Liver (tissue), 9 donors: ENCODE results near the gene CSF2. TPM values are rescaled to one million over a fixed set of nuclear protein-coding genes. Genes with fewer than 3 reads are reported as not detected.
"Not testable (repeated sequence)": the region's sequence is repeated elsewhere in the genome, so short reads cannot be mapped to it uniquely, and the experiment has no call there.

Source experiments
- DNase-seq: peaks from one replicate; pipeline ENCODE4 v3.0.0-alpha.2; 2017; ENCODE audit warnings: low spot score
- H3K27ac ChIP-seq, 2 donors: one replicate each; pipeline ENCODE4 v1.7.0; 2013; ENCODE audit warnings: inconsistent platforms in 2 of 2, low read length in 2 of 2, control low read depth in 1 of 2, low read depth in 1 of 2, mild to moderate bottlenecking in 1 of 2
- H3K27me3 ChIP-seq, 4 donors: one replicate each; pipeline versions ENCODE4 v1.6.1 to v1.7.0; 2013; ENCODE audit warnings: low read length in 3 of 4, inconsistent platforms in 1 of 4, mild to moderate bottlenecking in 1 of 4, moderate library complexity in 1 of 4; ENCODE audit not compliant: control insufficient read depth in 4 of 4, insufficient read depth in 4 of 4
- H3K36me3 ChIP-seq, 4 donors: one replicate each; pipeline versions ENCODE4 v1.6.1 to v1.7.0; 2013; ENCODE audit warnings: low read length in 3 of 4, mild to moderate bottlenecking in 3 of 4, low read depth in 1 of 4, moderate library complexity in 1 of 4; ENCODE audit not compliant: control insufficient read depth in 4 of 4, insufficient read depth in 3 of 4
- H3K4me1 ChIP-seq, 4 donors: one replicate each; pipeline versions ENCODE4 v1.6.1 to v1.7.0; 2013; ENCODE audit warnings: low read length in 3 of 4, mild to moderate bottlenecking in 3 of 4, moderate library complexity in 1 of 4; ENCODE audit not compliant: control insufficient read depth in 4 of 4, insufficient read depth in 4 of 4
- H3K4me3 ChIP-seq, 3 donors: one replicate each; pipeline versions ENCODE4 v1.6.1 to v1.7.0; 2013; ENCODE audit warnings: low read length in 3 of 3, control low read depth in 1 of 3, low read depth in 1 of 3, mild to moderate bottlenecking in 1 of 3
- H3K9ac ChIP-seq, 2 donors: one replicate each; pipeline ENCODE4 v1.7.0; 2013; ENCODE audit warnings: low read length in 2 of 2, mild to moderate bottlenecking in 2 of 2, moderate library complexity in 2 of 2, control low read depth in 1 of 2, low read depth in 1 of 2
- H3K9me3 ChIP-seq, 4 donors: one replicate each; pipeline versions ENCODE4 v1.6.1 to v1.7.0; 2013; ENCODE audit warnings: low read length in 3 of 4; ENCODE audit not compliant: control insufficient read depth in 4 of 4
- RAD21 ChIP-seq, 2 donors: IDR thresholded peaks; 2 replicates each; pipeline ENCODE4 v1.6.1; 2016; ENCODE audit warnings: antibody characterized with exemption in 2 of 2, mild to moderate bottlenecking in 2 of 2
- SP1 ChIP-seq: IDR thresholded peaks from 2 replicates; pipeline ENCODE4 v1.6.1; 2018; ENCODE audit warnings: antibody characterized with exemption, mild to moderate bottlenecking
- TAF1 ChIP-seq: conservative IDR thresholded peaks from 2 replicates; pipeline ENCODE4 v1.6.1; 2016; ENCODE audit warnings: antibody characterized with exemption, mild to moderate bottlenecking
- YY1 ChIP-seq: IDR thresholded peaks from 2 replicates; pipeline ENCODE4 v1.6.1; 2016; ENCODE audit warnings: antibody characterized with exemption, mild to moderate bottlenecking
- WGBS: extraction: QIAGEN DNeasy Blood & Tissue Kit; methylation state at CpG from one replicate; pipeline ENCODE4 v1.1.7; 2013; 5-methylcytosine and 5-hydroxymethylcytosine counted together
- polyA plus RNA-seq, 2 donors: library from polyadenylated mRNA; stranded (reverse) in 1 of 2; unstranded in 1 of 2; fragments of 200-250 nt in 1 of 2; fragments of >200 nt in 1 of 2; fragmentation: Nextera tagmentation in 1 of 2; extraction: Ambion mirVana in 1 of 2; gene quantifications; one replicate each; pipeline versions ENCODE4 v1.2.1 to v1.2.3, GENCODE V29; 2013 to 2015
- total RNA-seq, 2 donors: library from RNA; depleted of rRNA; stranded (reverse); fragments of >200 nt; gene quantifications; one replicate each; pipeline ENCODE4 v1.2.3, GENCODE V29; 2014
- TF ChIP-seq, protein P1 (sequence below): IDR thresholded peaks from 2 replicates; pipeline ENCODE4 v1.6.1; 2016; ENCODE audit warnings: antibody characterized with exemption, mild to moderate bottlenecking
- TF ChIP-seq, protein P2 (sequence below): fragments of 150-350 bp; IDR thresholded peaks from 2 replicates; pipeline ENCODE4 v1.5.1; 2017; ENCODE audit warnings: improper control_type of control experiment, low read depth, low read length; ENCODE audit not compliant: missing input control
- TF ChIP-seq, protein P3 (sequence below): IDR thresholded peaks from 2 replicates; pipeline ENCODE4 v1.6.1; 2016; ENCODE audit warnings: antibody characterized with exemption
- donor health status: healthy.
- donor health status: healthy.
- donor health status: healthy.
- donor health status: healthy.
- donor health status: healthy.

Gene CSF2
- total and polyA plus RNA-seq, 4 donors, result not detected

DNA sequence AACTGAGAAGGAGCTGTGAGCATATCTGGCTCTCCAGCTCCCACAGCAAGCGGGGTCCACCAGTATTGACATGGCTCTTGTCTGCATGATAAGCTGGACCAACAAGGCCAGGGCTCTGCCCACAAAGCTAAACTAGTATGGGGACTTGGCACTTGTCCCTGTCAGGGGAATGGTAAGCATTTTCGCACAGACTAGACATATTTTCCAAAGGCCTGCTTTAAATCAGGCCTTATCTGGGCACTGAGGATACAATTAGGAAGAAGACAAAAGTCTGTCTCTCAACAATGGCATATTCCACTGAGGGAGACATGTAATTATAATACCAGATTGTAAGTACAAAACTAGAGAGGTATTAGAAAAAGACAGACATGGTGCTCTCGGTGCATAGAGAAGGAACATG, 32.1 kb downstream of the CSF2 start:
- H3K9ac ChIP-seq, result no peak overlapping the region
- no peak for DNase-seq
- peaks cover 0 to 6% (median 0%) of the 10 kb centered on the region in 4 donors for H3K4me1 ChIP-seq
- no peaks in the 10 kb centered on the region for H3K9me3 ChIP-seq
- H3K27me3 ChIP-seq, result no peaks in the 10 kb centered on the region
- no peaks in the 10 kb centered on the region for H3K36me3 ChIP-seq
- 95% methylated on average over 3 of the region's 3 CpGs for WGBS
- no peak for TF ChIP-seq YY1
- TF ChIP-seq, protein P1, sequence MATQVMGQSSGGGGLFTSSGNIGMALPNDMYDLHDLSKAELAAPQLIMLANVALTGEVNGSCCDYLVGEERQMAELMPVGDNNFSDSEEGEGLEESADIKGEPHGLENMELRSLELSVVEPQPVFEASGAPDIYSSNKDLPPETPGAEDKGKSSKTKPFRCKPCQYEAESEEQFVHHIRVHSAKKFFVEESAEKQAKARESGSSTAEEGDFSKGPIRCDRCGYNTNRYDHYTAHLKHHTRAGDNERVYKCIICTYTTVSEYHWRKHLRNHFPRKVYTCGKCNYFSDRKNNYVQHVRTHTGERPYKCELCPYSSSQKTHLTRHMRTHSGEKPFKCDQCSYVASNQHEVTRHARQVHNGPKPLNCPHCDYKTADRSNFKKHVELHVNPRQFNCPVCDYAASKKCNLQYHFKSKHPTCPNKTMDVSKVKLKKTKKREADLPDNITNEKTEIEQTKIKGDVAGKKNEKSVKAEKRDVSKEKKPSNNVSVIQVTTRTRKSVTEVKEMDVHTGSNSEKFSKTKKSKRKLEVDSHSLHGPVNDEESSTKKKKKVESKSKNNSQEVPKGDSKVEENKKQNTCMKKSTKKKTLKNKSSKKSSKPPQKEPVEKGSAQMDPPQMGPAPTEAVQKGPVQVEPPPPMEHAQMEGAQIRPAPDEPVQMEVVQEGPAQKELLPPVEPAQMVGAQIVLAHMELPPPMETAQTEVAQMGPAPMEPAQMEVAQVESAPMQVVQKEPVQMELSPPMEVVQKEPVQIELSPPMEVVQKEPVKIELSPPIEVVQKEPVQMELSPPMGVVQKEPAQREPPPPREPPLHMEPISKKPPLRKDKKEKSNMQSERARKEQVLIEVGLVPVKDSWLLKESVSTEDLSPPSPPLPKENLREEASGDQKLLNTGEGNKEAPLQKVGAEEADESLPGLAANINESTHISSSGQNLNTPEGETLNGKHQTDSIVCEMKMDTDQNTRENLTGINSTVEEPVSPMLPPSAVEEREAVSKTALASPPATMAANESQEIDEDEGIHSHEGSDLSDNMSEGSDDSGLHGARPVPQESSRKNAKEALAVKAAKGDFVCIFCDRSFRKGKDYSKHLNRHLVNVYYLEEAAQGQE, result no peak
- no peak for TF ChIP-seq TAF1
- TF ChIP-seq SP1, result no peak
- no peak for TF ChIP-seq RAD21 (IDR thresholded peaks at IDR 0.05)
- TF ChIP-seq, protein P2, sequence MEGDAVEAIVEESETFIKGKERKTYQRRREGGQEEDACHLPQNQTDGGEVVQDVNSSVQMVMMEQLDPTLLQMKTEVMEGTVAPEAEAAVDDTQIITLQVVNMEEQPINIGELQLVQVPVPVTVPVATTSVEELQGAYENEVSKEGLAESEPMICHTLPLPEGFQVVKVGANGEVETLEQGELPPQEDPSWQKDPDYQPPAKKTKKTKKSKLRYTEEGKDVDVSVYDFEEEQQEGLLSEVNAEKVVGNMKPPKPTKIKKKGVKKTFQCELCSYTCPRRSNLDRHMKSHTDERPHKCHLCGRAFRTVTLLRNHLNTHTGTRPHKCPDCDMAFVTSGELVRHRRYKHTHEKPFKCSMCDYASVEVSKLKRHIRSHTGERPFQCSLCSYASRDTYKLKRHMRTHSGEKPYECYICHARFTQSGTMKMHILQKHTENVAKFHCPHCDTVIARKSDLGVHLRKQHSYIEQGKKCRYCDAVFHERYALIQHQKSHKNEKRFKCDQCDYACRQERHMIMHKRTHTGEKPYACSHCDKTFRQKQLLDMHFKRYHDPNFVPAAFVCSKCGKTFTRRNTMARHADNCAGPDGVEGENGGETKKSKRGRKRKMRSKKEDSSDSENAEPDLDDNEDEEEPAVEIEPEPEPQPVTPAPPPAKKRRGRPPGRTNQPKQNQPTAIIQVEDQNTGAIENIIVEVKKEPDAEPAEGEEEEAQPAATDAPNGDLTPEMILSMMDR, result no peak
- TF ChIP-seq, protein P3, sequence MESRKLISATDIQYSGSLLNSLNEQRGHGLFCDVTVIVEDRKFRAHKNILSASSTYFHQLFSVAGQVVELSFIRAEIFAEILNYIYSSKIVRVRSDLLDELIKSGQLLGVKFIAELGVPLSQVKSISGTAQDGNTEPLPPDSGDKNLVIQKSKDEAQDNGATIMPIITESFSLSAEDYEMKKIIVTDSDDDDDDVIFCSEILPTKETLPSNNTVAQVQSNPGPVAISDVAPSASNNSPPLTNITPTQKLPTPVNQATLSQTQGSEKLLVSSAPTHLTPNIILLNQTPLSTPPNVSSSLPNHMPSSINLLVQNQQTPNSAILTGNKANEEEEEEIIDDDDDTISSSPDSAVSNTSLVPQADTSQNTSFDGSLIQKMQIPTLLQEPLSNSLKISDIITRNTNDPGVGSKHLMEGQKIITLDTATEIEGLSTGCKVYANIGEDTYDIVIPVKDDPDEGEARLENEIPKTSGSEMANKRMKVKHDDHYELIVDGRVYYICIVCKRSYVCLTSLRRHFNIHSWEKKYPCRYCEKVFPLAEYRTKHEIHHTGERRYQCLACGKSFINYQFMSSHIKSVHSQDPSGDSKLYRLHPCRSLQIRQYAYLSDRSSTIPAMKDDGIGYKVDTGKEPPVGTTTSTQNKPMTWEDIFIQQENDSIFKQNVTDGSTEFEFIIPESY, result no peak
- H3K27ac ChIP-seq, result no peak overlapping the region
- no peak overlapping the region for H3K4me3 ChIP-seq

DNA sequence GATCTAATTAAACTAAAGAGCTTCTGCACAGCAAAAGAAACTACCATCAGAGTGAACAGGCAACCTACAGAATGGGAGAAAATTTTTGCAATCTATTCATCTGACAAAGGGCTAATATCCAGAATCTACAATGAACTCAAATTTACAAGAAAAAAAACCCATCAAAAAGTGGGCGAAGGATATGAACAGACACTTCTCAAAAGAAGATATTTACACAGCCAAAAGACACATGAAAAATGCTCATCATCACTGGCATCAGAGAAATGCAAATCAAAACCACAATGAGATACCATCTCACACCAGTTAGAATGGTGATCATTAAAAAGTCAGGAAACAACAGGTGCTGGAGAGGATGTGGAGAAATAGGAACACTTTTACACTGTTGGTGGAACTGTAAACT, 34.9 kb downstream of the CSF2 start:
- H3K4me1 ChIP-seq, DNase-seq, H3K9ac ChIP-seq, H3K36me3 ChIP-seq, H3K4me3 ChIP-seq, H3K9me3 ChIP-seq, H3K27me3 ChIP-seq, H3K27ac ChIP-seq: not testable (repeated sequence)
- 96% methylated on average over 1 of the region's 1 CpG for WGBS

DNA sequence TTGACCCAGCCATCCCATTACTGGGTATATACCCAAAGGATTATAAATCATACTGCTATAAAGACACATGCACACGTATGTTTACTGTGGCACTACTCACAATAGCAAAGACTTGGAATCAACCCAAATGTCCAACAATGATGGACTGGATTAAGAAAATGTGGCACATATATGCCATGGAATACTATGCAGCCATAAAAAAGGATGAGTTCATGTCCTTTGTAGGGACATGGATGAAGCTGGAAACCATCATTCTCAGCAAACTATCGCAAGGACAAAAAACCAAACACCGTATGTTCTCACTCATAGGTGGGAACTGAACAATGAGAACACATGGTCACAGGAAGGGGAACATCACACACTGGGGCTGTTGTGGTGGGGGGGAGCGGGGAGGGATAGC, 35.4 kb downstream of the CSF2 start:
- H3K4me3 ChIP-seq, H3K27ac ChIP-seq, DNase-seq, H3K9ac ChIP-seq, H3K36me3 ChIP-seq, H3K4me1 ChIP-seq, H3K27me3 ChIP-seq, H3K9me3 ChIP-seq: not testable (repeated sequence)
- 95% methylated on average over 4 of the region's 4 CpGs for WGBS
